ENCODE results near the gene SCLT1.

Gene SCLT1

GRCh38 chr4:128866691-128867090 is 226.6 kb downstream of the SCLT1 start:
- DNase-seq, result no peak

- no peak for DNase-seq
These were observed 227.1 kb downstream of the SCLT1 start for GRCh38 chr4:128866269-128866668.

- no peak for DNase-seq
These were observed 228.2 kb downstream of the SCLT1 start for GRCh38 chr4:128865132-128865531.

GRCh38 chr4:128863312-128864075 is 229.8 kb downstream of the SCLT1 start:
- peak; percentile 25 for DNase-seq

- no peak for DNase-seq
These were observed 230.6 kb downstream of the SCLT1 start for GRCh38 chr4:128862608-128863311.

GRCh38 chr4:128861856-128862518 is 231.4 kb downstream of the SCLT1 start:
- DNase-seq, result no peak

GRCh38 chr4:128859887-128860677 is 233.3 kb downstream of the SCLT1 start:
- DNase-seq, result no peak

GRCh38 chr4:128858879-128859671 is 234.3 kb downstream of the SCLT1 start:
- no peak for DNase-seq

- DNase-seq, result no peak
These were observed 237.1 kb downstream of the SCLT1 start for GRCh38 chr4:128856246-128856645.

GRCh38 chr4:128855621-128856020 is 237.7 kb downstream of the SCLT1 start:
- DNase-seq, result no peak

GRCh38 chr4:128854433-128854832 is 238.9 kb downstream of the SCLT1 start:
- DNase-seq, result no peak

GRCh38 chr4:128853741-128854140 is 239.6 kb downstream of the SCLT1 start:
- DNase-seq, result no peak

- no peak for DNase-seq
These were observed 243.1 kb downstream of the SCLT1 start for GRCh38 chr4:128850252-128850651.

- no peak for DNase-seq
These were observed 244.9 kb downstream of the SCLT1 start for GRCh38 chr4:128848461-128848860.

GRCh38 chr4:128847082-128847724 is 246.1 kb downstream of the SCLT1 start:
- DNase-seq, result no peak

GRCh38 chr4:128846063-128846462 is 247.3 kb downstream of the SCLT1 start:
- no peak for DNase-seq

GRCh38 chr4:128844931-128845330 is 248.4 kb downstream of the SCLT1 start:
- DNase-seq, result no peak

- DNase-seq, result no peak
These were observed 251.9 kb downstream of the SCLT1 start for GRCh38 chr4:128841402-128841801.

GRCh38 chr4:128840711-128841318 is 252.5 kb downstream of the SCLT1 start:
- DNase-seq, result no peak

- no peak for DNase-seq
These were observed 255.7 kb downstream of the SCLT1 start for GRCh38 chr4:128837679-128838078.

GRCh38 chr4:128837198-128837597 is 256.1 kb downstream of the SCLT1 start:
- DNase-seq, result no peak
